Activated CD8-positive, alpha-beta T cell treated with anti-CD3 and anti-CD28 coated beads for 36 hours (primary cell): Measurements from ENCODE around the gene SOCS3. TPM values are rescaled to one million over a fixed set of nuclear protein-coding genes. Genes with fewer than 3 reads are reported as not detected.
A peak's percentile ranks its signal among the peaks of the same experiment; 100 is the strongest.

Experiments used
- ATAC-seq: fragments of 200-7000 bp; cut with Tn5 transposase; one replicate; pipeline ENCODE4 v1.10.0; 2021; ENCODE audit warnings: mild to moderate bottlenecking, moderate library complexity
- CTCF ChIA-PET: fragments of 350-600 bp; sonication (Branson Sonifier 250); formaldehyde crosslinking; loops from one replicate; lab custom pipeline; 2021; ENCODE audit warnings: antibody characterized with exemption; lab: Charles Lee
- POLR2A ChIA-PET: fragments of 350-600 bp; sonication (Branson Sonifier 250); formaldehyde crosslinking; loops from one replicate; lab custom pipeline; 2021; ENCODE audit warnings: antibody characterized with exemption; lab: Charles Lee
- DNase-seq: peaks from one replicate; pipeline ENCODE4 v3.0.0-alpha.2; 2020
- H3K27ac Mint-ChIP-seq: one replicate; pipeline ENCODE4 v1.8.0; 2021; ENCODE audit warnings: mild to moderate bottlenecking, mixed read lengths
- H3K27me3 Mint-ChIP-seq: one replicate; pipeline ENCODE4 v1.8.0; 2021; ENCODE audit warnings: mixed read lengths
- H3K36me3 Mint-ChIP-seq: one replicate; pipeline ENCODE4 v1.8.0; 2021; ENCODE audit warnings: low read depth, mixed read lengths
- H3K4me1 Mint-ChIP-seq: one replicate; pipeline ENCODE4 v1.8.0; 2021; ENCODE audit warnings: low read depth, mixed read lengths
- H3K4me3 Mint-ChIP-seq: one replicate; pipeline ENCODE4 v1.8.0; 2021; ENCODE audit warnings: mild to moderate bottlenecking, moderate library complexity, mixed read lengths
- H3K9me3 Mint-ChIP-seq: one replicate; pipeline ENCODE4 v1.8.0; 2021; ENCODE audit warnings: mixed read lengths
- intact Hi-C: fragments of 100-400 bp; cut with micrococcal nuclease; formaldehyde crosslinking; loops from one replicate; pipeline ENCODE4 v1.10.0; 2022
- total RNA-seq, 2 experiments: library from RNA; stranded (reverse); gene quantifications; one replicate each; pipeline ENCODE4 v1.2.3, GENCODE V29; 2021
- TF ChIP-seq, protein P1 (sequence below): fragments of 200-600 bp; IDR thresholded peaks from one replicate; pipeline ENCODE4 v1.8.0; 2022; ENCODE audit warnings: antibody characterized with exemption, mild to moderate bottlenecking

SOCS3 gene
- total RNA-seq, 2 experiments from 2014 or later = 48.6 to 49.1 TPM

DNA sequence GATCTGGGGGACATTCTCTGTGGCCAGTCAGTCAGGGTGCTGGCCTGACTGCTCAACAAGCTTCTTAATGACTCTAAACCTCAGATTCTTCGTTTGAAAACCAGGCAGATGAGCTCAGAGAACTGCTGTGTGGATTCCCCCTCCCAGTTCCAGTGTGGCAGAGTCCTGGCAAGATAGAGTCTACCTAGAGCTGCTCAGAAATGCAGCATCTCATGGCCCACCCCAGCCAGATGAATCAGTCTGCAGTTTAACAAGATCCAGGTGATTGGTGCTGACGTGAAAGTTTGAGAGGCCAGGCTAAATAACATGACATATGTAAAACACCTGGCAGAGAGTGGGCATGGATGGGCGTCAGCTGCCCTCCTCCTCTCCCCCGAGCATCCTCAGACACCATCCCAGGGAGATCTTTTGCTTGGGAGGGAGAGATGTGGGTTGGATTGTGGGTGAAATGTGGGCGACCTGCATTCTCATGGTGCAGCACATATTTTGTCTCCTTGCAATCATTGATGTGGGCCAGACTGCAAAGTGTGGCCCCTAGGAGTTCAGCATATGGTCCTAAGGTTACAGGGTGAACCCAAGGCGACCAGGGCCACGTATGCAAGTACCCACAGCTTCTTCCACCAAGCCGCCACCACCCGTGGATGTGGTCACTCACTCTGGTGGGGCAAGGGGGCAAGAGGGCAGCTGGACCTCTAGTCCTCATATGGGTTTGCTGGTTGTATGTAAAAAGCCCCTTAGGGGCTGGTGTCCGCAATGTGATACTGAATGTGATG is 19.5 kb downstream of the SOCS3 start:
- POLR2A ChIA-PET = interaction anchor here (0.6 to 2.2 kb wide), 4 partner anchors 18 to 120 kb away, joined by 3 to 9 read pairs (median 6); no protein-coding TSS in a partner anchor
- no peaks in the 10 kb centered on the region for H3K27me3 Mint-ChIP-seq
- TF ChIP-seq, protein P1, sequence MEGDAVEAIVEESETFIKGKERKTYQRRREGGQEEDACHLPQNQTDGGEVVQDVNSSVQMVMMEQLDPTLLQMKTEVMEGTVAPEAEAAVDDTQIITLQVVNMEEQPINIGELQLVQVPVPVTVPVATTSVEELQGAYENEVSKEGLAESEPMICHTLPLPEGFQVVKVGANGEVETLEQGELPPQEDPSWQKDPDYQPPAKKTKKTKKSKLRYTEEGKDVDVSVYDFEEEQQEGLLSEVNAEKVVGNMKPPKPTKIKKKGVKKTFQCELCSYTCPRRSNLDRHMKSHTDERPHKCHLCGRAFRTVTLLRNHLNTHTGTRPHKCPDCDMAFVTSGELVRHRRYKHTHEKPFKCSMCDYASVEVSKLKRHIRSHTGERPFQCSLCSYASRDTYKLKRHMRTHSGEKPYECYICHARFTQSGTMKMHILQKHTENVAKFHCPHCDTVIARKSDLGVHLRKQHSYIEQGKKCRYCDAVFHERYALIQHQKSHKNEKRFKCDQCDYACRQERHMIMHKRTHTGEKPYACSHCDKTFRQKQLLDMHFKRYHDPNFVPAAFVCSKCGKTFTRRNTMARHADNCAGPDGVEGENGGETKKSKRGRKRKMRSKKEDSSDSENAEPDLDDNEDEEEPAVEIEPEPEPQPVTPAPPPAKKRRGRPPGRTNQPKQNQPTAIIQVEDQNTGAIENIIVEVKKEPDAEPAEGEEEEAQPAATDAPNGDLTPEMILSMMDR = no peak
- DNase-seq (no peak), ATAC-seq (no peak)
- H3K27ac Mint-ChIP-seq = no peak overlapping the region
- no peaks in the 10 kb centered on the region for H3K36me3 Mint-ChIP-seq
- peaks cover 35% of the 10 kb centered on the region for H3K4me1 Mint-ChIP-seq
- peak overlapping the region; percentile 31 for H3K4me3 Mint-ChIP-seq
- intact Hi-C loops = no loop called here
- CTCF ChIA-PET = interaction anchor here (0.9 to 1.7 kb wide), 2 partner anchors 21 to 51 kb away, joined by 5 to 6 read pairs; no protein-coding TSS in a partner anchor
- no peaks in the 10 kb centered on the region for H3K9me3 Mint-ChIP-seq

DNA sequence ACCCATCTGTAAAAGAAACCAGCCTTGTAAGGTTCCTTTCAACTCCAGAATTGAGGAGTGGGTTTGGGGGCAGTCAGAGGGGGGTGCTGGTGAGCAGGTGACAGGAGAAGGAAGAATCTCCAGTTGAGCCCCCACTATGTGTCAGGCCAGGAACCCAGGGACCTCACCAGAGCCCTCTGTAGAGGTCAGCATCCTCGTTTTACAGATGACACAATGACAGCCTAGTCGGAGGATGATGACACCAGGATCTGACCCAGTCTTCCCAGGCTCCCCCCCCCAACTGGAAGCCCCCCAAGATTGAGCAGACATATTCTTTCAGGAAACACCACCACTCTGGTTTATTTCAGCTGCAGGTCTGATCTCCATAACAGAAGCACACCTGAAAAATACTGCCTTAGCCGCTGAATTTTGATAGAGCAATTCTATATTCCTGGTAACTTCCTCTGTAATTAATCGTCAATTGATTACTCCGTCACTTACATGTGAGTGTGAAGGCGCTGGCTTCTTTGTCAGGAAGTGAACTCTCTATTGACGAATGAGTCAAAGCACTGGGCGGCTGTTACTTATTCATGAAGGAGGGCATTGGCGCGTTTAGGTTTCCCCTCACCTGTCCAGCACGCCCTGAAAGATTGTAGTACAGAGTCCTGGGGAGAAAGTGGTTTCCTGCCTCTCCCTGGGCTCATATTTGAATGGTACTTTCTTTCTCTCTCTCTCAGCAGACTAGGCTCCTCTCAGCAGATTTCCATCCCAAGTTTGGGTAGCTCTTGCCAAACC is 21.2 kb downstream of the SOCS3 start:
- Mint-ChIP-seq H3K4me3 (no peak overlapping the region), H3K9me3 (no peaks in the 10 kb centered on the region), H3K27ac (no peak overlapping the region), H3K27me3 (no peaks in the 10 kb centered on the region), H3K36me3 (no peaks in the 10 kb centered on the region), H3K4me1 (peaks cover 31% of the 10 kb centered on the region)
- no peak for ATAC-seq
- DNase-seq = no peak
- POLR2A ChIA-PET = interaction anchor here (0.8 kb wide), 1 partner anchor 10 kb away, joined by 3 read pairs; no protein-coding TSS in a partner anchor
- TF ChIP-seq, protein P1 = no peak
- intact Hi-C loops = no loop called here
- CTCF ChIA-PET = interaction anchor here (1.0 kb wide), 1 partner anchor 13 kb away, joined by 5 read pairs; no protein-coding TSS in a partner anchor

DNA sequence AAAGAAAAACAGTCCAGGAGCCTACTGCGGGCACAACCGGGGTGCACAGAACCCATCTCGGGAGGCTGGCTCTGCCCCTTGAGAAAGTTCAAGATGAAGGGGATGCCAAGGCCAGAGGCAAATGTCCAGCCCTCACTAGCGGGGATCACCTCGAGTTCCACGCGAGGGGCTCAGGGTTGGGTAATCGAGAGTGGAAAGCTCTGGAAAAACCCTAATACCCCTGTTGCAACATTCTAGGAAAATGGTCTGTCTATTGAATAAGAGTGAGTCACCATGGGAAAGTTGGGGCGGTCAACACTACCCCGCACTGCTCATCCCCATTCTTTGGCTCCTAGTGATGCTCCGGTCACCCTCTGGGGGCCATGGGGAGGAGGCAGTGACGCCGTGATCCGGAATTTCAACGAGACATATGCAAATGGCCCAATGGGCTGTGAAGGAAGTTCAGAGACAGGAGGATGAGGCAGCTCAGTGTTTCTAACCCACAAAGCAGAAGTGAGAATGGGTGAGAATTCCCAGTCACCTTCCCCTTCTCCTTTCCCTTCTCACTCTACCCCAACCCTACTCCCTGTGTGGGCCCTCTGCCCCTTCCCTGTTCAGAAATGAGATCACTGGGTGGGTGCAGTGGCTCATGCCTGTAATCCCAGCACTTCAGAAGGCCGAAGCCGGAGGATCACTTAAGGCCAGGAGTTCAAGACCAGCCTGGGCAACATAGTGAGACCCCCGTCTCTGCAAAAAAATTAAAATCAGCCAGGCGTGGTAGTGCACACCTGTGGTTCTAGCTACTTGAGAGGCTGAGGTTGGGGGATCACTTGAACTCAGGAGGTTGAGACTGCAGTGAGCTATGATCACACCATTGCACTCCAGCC is 22.4 kb downstream of the SOCS3 start:
- POLR2A ChIA-PET = interaction anchor here (1.7 kb wide), 1 partner anchor 9 kb away, joined by 4 read pairs; no protein-coding TSS in a partner anchor
- Mint-ChIP-seq H3K4me1 (peaks cover 29% of the 10 kb centered on the region), H3K9me3 (no peaks in the 10 kb centered on the region), H3K27me3 (no peaks in the 10 kb centered on the region), H3K36me3 (no peaks in the 10 kb centered on the region), H3K4me3 (no peak overlapping the region), H3K27ac (no peak overlapping the region)
- DNase-seq = no peak
- ATAC-seq = no peak
- intact Hi-C loops = no loop called here
- TF ChIP-seq, protein P1 = no peak
- CTCF ChIA-PET = no interaction called here

DNA sequence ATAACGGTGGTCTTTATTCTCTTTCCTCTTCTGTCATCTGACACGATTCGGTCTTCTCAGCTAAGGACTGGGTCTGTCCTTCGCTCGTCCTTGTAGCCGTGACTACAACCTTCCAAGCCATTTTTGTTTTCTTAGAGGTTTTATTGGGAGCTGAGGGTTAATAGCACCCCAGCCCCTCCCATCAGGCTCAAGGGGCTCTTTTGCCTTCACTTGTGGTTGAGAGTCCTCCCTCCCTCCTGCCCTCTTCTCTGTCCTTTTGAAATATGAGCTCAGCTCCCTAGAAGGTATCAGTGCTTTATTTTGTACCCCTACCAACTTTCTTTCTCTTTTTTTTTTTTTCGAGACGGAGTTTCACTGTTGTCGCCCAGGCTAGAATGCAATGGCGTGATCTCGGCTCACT is 24.7 kb downstream of the SOCS3 start:
- DNase-seq (no peak), ATAC-seq (no peak)
- Mint-ChIP-seq H3K27ac (no peak overlapping the region), H3K4me3 (no peak overlapping the region), H3K4me1 (peaks cover 27% of the 10 kb centered on the region), H3K9me3 (no peaks in the 10 kb centered on the region), H3K27me3 (no peaks in the 10 kb centered on the region), H3K36me3 (no peaks in the 10 kb centered on the region)
- TF ChIP-seq, protein P1 = no peak
- ChIA-PET CTCF (interaction anchor here (0.9 to 2.1 kb wide), 2 partner anchors 84 to 87 kb away, joined by 4 to 8 read pairs; no protein-coding TSS in a partner anchor), POLR2A (interaction anchor here (1.3 to 2.4 kb wide), 2 partner anchors 9 to 25 kb away, joined by 5 to 7 read pairs; partner anchors contain the start of gene SOCS3)
- intact Hi-C loops = no loop called here
